Trophoblast cell (in vitro differentiated cells and primary cell): ENCODE data around the gene LDLRAD4.

Experiments used
- DNase-seq, 2 donors: peaks; one replicate each; pipeline ENCODE4 v3.0.0-alpha.2; 2016
- H2AFZ ChIP-seq: 2 replicates; pipeline ENCODE4 v1.6.1; 2013; ENCODE audit warnings: low read length, moderate library complexity, mild to moderate bottlenecking; ENCODE audit not compliant: insufficient read depth, poor library complexity
- H2AK5ac ChIP-seq: 2 replicates; pipeline ENCODE4 v1.6.1; 2013; ENCODE audit warnings: mild to moderate bottlenecking, low read length
- H2BK120ac ChIP-seq: 2 replicates; pipeline ENCODE4 v1.6.1; 2013; ENCODE audit warnings: low read length, mild to moderate bottlenecking, moderate library complexity; ENCODE audit not compliant: insufficient read depth, poor library complexity
- H2BK12ac ChIP-seq: 2 replicates; pipeline ENCODE4 v1.6.1; 2013; ENCODE audit warnings: mild to moderate bottlenecking, low read length, moderate library complexity
- H2BK5ac ChIP-seq: 2 replicates; pipeline ENCODE4 v1.6.1; 2013; ENCODE audit warnings: low read length, low read depth, moderate library complexity, mild to moderate bottlenecking; ENCODE audit not compliant: poor library complexity
- H3K14ac ChIP-seq: 2 replicates; pipeline ENCODE4 v1.6.1; 2013; ENCODE audit warnings: mild to moderate bottlenecking, low read length
- H3K18ac ChIP-seq: 2 replicates; pipeline ENCODE4 v1.6.1; 2013; ENCODE audit warnings: mild to moderate bottlenecking, low read length
- H3K23ac ChIP-seq: 2 replicates; pipeline ENCODE4 v1.6.1; 2013; ENCODE audit warnings: low read length
- H3K27ac ChIP-seq: 2 replicates; pipeline ENCODE4 v1.5.1; 2013; ENCODE audit warnings: low read depth, mild to moderate bottlenecking, inconsistent platforms, low read length, moderate library complexity
- H3K27me3 ChIP-seq: 2 replicates; pipeline ENCODE4 v1.6.1; 2013; ENCODE audit warnings: inconsistent platforms, mild to moderate bottlenecking, low read length, moderate library complexity; ENCODE audit not compliant: insufficient read depth
- H3K36me3 ChIP-seq, 2 experiments: 1 replicate in 1 of 2; 2 replicates in 1 of 2; pipeline ENCODE4 v1.6.1; 2013; ENCODE audit warnings: low read length in 2 of 2, mild to moderate bottlenecking in 2 of 2, moderate library complexity in 1 of 2; ENCODE audit not compliant: insufficient read depth in 2 of 2, control insufficient read depth in 1 of 2
- H3K4ac ChIP-seq: 2 replicates; pipeline ENCODE4 v1.6.1; 2013; ENCODE audit warnings: low read depth, mild to moderate bottlenecking, low read length, moderate library complexity
- H3K4me1 ChIP-seq, 2 experiments: 1 replicate in 1 of 2; 2 replicates in 1 of 2; pipeline ENCODE4 v1.6.1; 2013; ENCODE audit warnings: low read length in 2 of 2, mild to moderate bottlenecking in 2 of 2, moderate library complexity in 1 of 2; ENCODE audit not compliant: insufficient read depth in 2 of 2, control insufficient read depth in 1 of 2
- H3K4me2 ChIP-seq: 2 replicates; pipeline ENCODE4 v1.6.1; 2013; ENCODE audit warnings: inconsistent platforms, mild to moderate bottlenecking, low read length, moderate library complexity
- H3K4me3 ChIP-seq: 2 replicates; pipeline ENCODE4 v1.5.1; 2013; ENCODE audit warnings: mild to moderate bottlenecking, low read depth, low read length, inconsistent platforms
- H3K79me1 ChIP-seq: one replicate; pipeline ENCODE4 v1.6.1; 2013; ENCODE audit warnings: low read length
- H3K79me2 ChIP-seq: 2 replicates; pipeline ENCODE4 v1.6.1; 2013; ENCODE audit warnings: low read length, mild to moderate bottlenecking; ENCODE audit not compliant: control insufficient read depth, insufficient read depth, poor library complexity
- H3K9ac ChIP-seq: 2 replicates; pipeline ENCODE4 v1.6.1; 2013; ENCODE audit warnings: mild to moderate bottlenecking, low read length
- H3K9me3 ChIP-seq: 2 replicates; pipeline ENCODE4 v1.6.1; 2013; ENCODE audit warnings: low read depth, mild to moderate bottlenecking, control low read depth, inconsistent platforms, low read length; ENCODE audit not compliant: insufficient read depth
- H4K12ac ChIP-seq: 2 replicates; pipeline ENCODE4 v1.6.1; 2013; ENCODE audit warnings: low read depth, mild to moderate bottlenecking, low read length, moderate library complexity
- H4K8ac ChIP-seq: 2 replicates; pipeline ENCODE4 v1.6.1; 2013; ENCODE audit warnings: low read depth, mild to moderate bottlenecking, low read length, moderate library complexity
- H4K91ac ChIP-seq: one replicate; pipeline ENCODE4 v1.6.1; 2013; ENCODE audit warnings: low read depth, mild to moderate bottlenecking, low read length, moderate library complexity
- WGBS: extraction: QIAGEN DNeasy Blood & Tissue Kit; methylation state at CpG from one replicate; pipeline ENCODE4 v1.1.7; 2013; ENCODE audit warnings: missing lambda C conversion rate; ENCODE audit not compliant: insufficient read length, insufficient coverage; ENCODE audit errors: extremely low coverage; 5-methylcytosine and 5-hydroxymethylcytosine counted together

The LDLRAD4 gene

DNA sequence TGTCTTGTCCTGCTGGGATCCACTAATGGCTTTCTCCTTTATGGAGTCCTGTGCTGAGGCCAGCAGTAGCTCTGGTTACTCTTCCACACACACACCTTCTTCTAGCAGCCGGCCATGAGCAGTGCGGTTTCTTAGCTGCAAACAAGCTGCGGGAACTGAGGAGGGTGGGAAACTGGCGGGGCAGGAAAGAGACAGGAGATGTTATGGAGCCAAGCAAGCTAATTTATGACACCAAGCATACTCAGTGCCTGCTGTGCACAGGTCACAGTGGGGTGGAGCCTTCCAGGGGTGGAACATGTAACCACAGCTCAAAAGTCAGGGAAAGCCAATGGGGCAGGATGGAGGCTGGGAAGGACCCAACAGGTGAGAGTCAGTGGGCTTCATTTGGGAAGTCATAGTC lies 327.0 kb downstream of the LDLRAD4 start:
- Histone ChIP-seq H4K12ac (no peak overlapping the region), H3K27ac (no peak overlapping the region), H3K23ac (no peak overlapping the region), H4K8ac (no peak overlapping the region), H2BK120ac (no peak overlapping the region), H2BK5ac (no peak overlapping the region), H3K18ac (no peak overlapping the region), H3K4me1 (peaks cover 0 to 2% of the 10 kb centered on the region in 2 experiments), H3K4me3 (peak overlapping the region; percentile 21), H3K4ac (no peak overlapping the region), H4K91ac (no peak overlapping the region), H3K27me3 (no peaks in the 10 kb centered on the region), H2AFZ (no peak overlapping the region), H3K9me3 (peaks cover 9% of the 10 kb centered on the region), H2BK12ac (no peak overlapping the region), H3K36me3 (no peaks in the 10 kb centered on the region), H3K79me1 (no peaks in the 10 kb centered on the region), H3K4me2 (no peak overlapping the region), H3K79me2 (no peaks in the 10 kb centered on the region), H3K14ac (no peak overlapping the region), H3K9ac (no peak overlapping the region), H2AK5ac (no peak overlapping the region)
- no CpG with 5 or more reads among the region's 4 CpGs for WGBS
- no peak for DNase-seq

DNA sequence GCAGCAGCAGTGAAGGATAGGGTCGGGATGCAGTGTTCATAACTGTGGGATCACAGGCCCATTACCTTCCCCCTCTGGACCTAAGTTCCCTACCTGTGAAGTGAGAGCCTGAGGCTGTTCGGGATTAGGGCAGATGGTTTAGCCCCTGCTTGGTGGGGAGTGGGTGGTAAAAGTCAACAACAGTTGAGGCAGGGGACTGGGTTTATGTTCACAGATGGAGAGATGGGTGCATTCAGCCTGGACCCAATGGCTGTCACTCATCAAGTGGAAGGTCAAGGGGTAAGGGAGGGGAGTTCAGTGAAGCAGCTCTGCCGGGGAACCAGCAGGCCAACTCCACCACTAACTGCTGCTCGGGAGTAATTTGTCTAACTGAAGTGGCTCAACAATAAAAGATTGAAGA lies 327.4 kb downstream of the LDLRAD4 start:
- Histone ChIP-seq H4K8ac (no peak overlapping the region), H3K36me3 (no peaks in the 10 kb centered on the region), H3K4ac (no peak overlapping the region), H3K4me2 (no peak overlapping the region), H3K79me1 (no peaks in the 10 kb centered on the region), H2BK12ac (no peak overlapping the region), H3K27me3 (no peaks in the 10 kb centered on the region), H3K9me3 (peaks cover 9% of the 10 kb centered on the region), H2BK5ac (no peak overlapping the region), H2BK120ac (no peak overlapping the region), H3K4me3 (peak overlapping the region; percentile 21), H3K4me1 (peaks cover 0 to 2% of the 10 kb centered on the region in 2 experiments), H3K18ac (no peak overlapping the region), H4K12ac (no peak overlapping the region), H3K9ac (no peak overlapping the region), H4K91ac (no peak overlapping the region), H2AFZ (no peak overlapping the region), H3K23ac (no peak overlapping the region), H3K27ac (no peak overlapping the region), H3K14ac (no peak overlapping the region), H2AK5ac (no peak overlapping the region), H3K79me2 (no peaks in the 10 kb centered on the region)
- DNase-seq = no peak
- no CpG with 5 or more reads among the region's 4 CpGs for WGBS

DNA sequence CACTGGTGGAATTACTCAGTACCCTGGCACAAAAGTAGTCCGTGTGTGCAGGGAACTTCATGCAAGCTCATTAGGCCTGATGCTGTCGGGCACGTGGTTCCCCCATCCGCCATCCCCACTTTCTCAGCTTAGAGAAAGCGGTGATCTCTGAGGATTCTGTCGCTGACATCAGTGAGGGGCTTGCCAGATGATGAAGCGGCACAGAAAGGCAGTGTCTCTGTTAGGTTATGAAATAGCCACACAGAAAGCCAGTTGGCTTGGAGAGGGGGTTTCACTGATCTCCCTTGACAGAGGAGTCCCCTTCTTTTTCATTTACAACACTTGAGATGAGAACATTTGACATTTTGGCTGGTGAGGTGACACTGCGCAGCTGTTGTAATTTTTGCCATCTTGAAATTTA lies 328.1 kb downstream of the LDLRAD4 start:
- Histone ChIP-seq H3K27ac (no peak overlapping the region), H3K14ac (no peak overlapping the region), H3K18ac (no peak overlapping the region), H3K4me2 (no peak overlapping the region), H4K8ac (no peak overlapping the region), H4K91ac (no peak overlapping the region), H2BK5ac (no peak overlapping the region), H3K27me3 (no peaks in the 10 kb centered on the region), H3K4me3 (no peak overlapping the region), H3K23ac (no peak overlapping the region), H2BK120ac (no peak overlapping the region), H2AK5ac (no peak overlapping the region), H2AFZ (no peak overlapping the region), H3K4me1 (peaks cover 0 to 2% of the 10 kb centered on the region in 2 experiments), H3K79me2 (no peaks in the 10 kb centered on the region), H3K79me1 (no peaks in the 10 kb centered on the region), H3K9me3 (peaks cover 9% of the 10 kb centered on the region), H3K9ac (no peak overlapping the region), H3K4ac (no peak overlapping the region), H4K12ac (no peak overlapping the region), H3K36me3 (no peaks in the 10 kb centered on the region), H2BK12ac (no peak overlapping the region)
- DNase-seq = no peak
- WGBS = no CpG with 5 or more reads among the region's 8 CpGs

DNA sequence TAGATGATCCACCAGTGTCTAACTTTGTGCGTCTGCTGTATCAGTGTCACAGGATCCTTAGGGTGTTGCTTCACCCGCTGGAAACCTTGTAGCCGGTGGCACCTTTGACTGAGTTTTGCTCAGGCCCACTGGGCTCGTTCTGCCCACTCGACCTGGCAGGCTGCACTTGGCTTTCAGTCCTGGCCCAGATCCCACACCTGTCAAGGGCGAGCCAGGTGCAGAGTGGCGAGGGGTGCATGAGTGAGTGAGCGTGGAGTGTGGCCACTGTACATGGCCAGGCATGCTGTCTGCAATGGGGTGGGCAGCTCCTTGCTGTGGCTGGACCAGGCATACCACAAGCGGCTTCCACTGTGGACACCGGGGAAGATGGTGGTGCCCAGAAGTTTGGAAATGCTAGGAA lies 328.8 kb downstream of the LDLRAD4 start:
- no peak overlapping the region for H4K8ac ChIP-seq
- H2AFZ ChIP-seq = no peak overlapping the region
- H3K23ac ChIP-seq = no peak overlapping the region
- no peak overlapping the region for H2AK5ac ChIP-seq
- H3K27me3 ChIP-seq = no peaks in the 10 kb centered on the region
- no peak overlapping the region for H2BK120ac ChIP-seq
- no peak overlapping the region for H3K4me2 ChIP-seq
- H3K79me1 ChIP-seq = no peaks in the 10 kb centered on the region
- no peak overlapping the region for H4K91ac ChIP-seq
- peaks cover 9% of the 10 kb centered on the region for H3K9me3 ChIP-seq
- H2BK12ac ChIP-seq = no peak overlapping the region
- no peak overlapping the region for H3K27ac ChIP-seq
- H3K4ac ChIP-seq = no peak overlapping the region
- H3K9ac ChIP-seq = no peak overlapping the region
- peaks cover 0 to 2% of the 10 kb centered on the region in 2 experiments for H3K4me1 ChIP-seq
- no peak overlapping the region for H3K18ac ChIP-seq
- no peaks in the 10 kb centered on the region for H3K36me3 ChIP-seq
- H3K4me3 ChIP-seq = peak overlapping the region; percentile 48
- no peaks in the 10 kb centered on the region for H3K79me2 ChIP-seq
- H4K12ac ChIP-seq = no peak overlapping the region
- WGBS = no CpG with 5 or more reads among the region's 10 CpGs
- no peak overlapping the region for H3K14ac ChIP-seq
- H2BK5ac ChIP-seq = no peak overlapping the region
- no peak for DNase-seq
